Suprapubic skin (tissue), 4 donors: ENCODE data around the gene ADM2. TPM values are rescaled to one million over a fixed set of nuclear protein-coding genes. Genes with fewer than 3 reads are reported as not detected.

ENCODE experiments used
- DNase-seq, 2 donors: peaks; one replicate each; pipeline ENCODE4 v3.0.0-alpha.2; 2019; ENCODE audit warnings: low spot score in 2 of 2
- H3K27ac ChIP-seq: fragments of 200-600 bp; sonication (generic); one replicate; pipeline ENCODE4 v1.5.1; 2019
- H3K27me3 ChIP-seq: fragments of 200-600 bp; sonication (generic); one replicate; pipeline ENCODE4 v1.5.1; 2019
- H3K36me3 ChIP-seq: fragments of 200-600 bp; sonication (generic); one replicate; pipeline ENCODE4 v1.5.1; 2019
- H3K4me1 ChIP-seq: fragments of 200-600 bp; sonication (generic); one replicate; pipeline ENCODE4 v1.5.1; 2019
- H3K4me3 ChIP-seq: fragments of 200-600 bp; sonication (generic); one replicate; pipeline ENCODE4 v1.5.1; 2019; ENCODE audit warnings: mild to moderate bottlenecking
- H3K9me3 ChIP-seq: fragments of 200-600 bp; sonication (generic); one replicate; pipeline ENCODE4 v1.5.1; 2019
- EP300 ChIP-seq: sonication (generic); formaldehyde crosslinking; IDR thresholded peaks from one replicate; pipeline ENCODE4 v1.6.1; 2017; ENCODE audit warnings: antibody characterized with exemption
- POLR2A ChIP-seq, 2 donors: fragments of 450-650 bp; IDR thresholded peaks; one replicate each; pipeline ENCODE4 v1.6.1; 2017; ENCODE audit warnings: antibody characterized with exemption in 2 of 2, mild to moderate bottlenecking in 2 of 2, moderate library complexity in 2 of 2
- POLR2AphosphoS5 ChIP-seq, 3 donors: sonication (generic); formaldehyde crosslinking; IDR thresholded peaks; one replicate each; pipeline ENCODE4 v1.6.1; 2017; ENCODE audit warnings: antibody characterized with exemption in 3 of 3
- WGBS: methylation state at CpG from one replicate; pipeline ENCODE4 v1.1.5; 2018; 5-methylcytosine and 5-hydroxymethylcytosine counted together
- total RNA-seq, 4 donors: library from RNA; depleted of rRNA; stranded (reverse); fragments of >200 nt; gene quantifications; one replicate each; pipeline ENCODE4 v1.1.0, GENCODE V29; 2016
- TF ChIP-seq, protein P1 (sequence below), 2 donors: fragments of 200-600 bp in 1 of 2; fragments of 450-650 bp in 1 of 2; sonication (generic) in 1 of 2; IDR thresholded peaks; one replicate each; pipeline ENCODE4 v1.5.1; 2016 to 2019; ENCODE audit warnings: antibody characterized with exemption in 2 of 2, mild to moderate bottlenecking in 1 of 2, moderate library complexity in 1 of 2

Gene ADM2
- total RNA-seq, 4 donors from 2014 or later: 0.24 to 2.7 (median 0.30) TPM; not detected in 1

DNA sequence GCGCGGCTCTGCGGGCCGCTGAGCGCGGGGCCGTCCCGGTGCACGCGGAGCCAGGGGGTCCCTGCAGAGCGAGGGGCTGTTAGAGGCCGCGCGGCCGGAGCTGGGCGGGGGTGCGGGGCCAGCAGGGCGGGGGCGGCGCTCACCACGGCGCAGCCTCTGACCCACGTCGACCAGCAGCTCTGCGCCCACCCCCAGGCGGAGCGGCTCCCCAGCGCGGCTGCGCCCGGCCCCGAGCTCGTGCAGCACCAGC lies 44.4 kb downstream of the ADM2 start:
- H3K36me3 ChIP-seq: peaks cover 33% of the 10 kb centered on the region
- H3K27me3 ChIP-seq: no peaks in the 10 kb centered on the region
- TF ChIP-seq POLR2A (IDR thresholded peaks at IDR 0.05) (no peak), POLR2AphosphoS5 (IDR thresholded peaks at IDR 0.05) (no peak), EP300 (no peak)
- TF ChIP-seq, protein P1, sequence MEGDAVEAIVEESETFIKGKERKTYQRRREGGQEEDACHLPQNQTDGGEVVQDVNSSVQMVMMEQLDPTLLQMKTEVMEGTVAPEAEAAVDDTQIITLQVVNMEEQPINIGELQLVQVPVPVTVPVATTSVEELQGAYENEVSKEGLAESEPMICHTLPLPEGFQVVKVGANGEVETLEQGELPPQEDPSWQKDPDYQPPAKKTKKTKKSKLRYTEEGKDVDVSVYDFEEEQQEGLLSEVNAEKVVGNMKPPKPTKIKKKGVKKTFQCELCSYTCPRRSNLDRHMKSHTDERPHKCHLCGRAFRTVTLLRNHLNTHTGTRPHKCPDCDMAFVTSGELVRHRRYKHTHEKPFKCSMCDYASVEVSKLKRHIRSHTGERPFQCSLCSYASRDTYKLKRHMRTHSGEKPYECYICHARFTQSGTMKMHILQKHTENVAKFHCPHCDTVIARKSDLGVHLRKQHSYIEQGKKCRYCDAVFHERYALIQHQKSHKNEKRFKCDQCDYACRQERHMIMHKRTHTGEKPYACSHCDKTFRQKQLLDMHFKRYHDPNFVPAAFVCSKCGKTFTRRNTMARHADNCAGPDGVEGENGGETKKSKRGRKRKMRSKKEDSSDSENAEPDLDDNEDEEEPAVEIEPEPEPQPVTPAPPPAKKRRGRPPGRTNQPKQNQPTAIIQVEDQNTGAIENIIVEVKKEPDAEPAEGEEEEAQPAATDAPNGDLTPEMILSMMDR (IDR thresholded peaks at IDR 0.05): no peak
- peak overlapping the region; percentile 96 for H3K27ac ChIP-seq
- H3K9me3 ChIP-seq: no peaks in the 10 kb centered on the region
- no CpG with 5 or more reads among the region's 33 CpGs for WGBS
- peak overlapping the region; percentile 91 for H3K4me3 ChIP-seq
- peaks cover 58% of the 10 kb centered on the region for H3K4me1 ChIP-seq
- peak in 1 of 2 donors; percentile 91 for DNase-seq

- under 1% methylated on average over 14 of the region's 77 CpGs for WGBS
- H3K27me3 ChIP-seq: no peaks in the 10 kb centered on the region
- H3K36me3 ChIP-seq: peaks cover 28% of the 10 kb centered on the region
- no peaks in the 10 kb centered on the region for H3K9me3 ChIP-seq
- H3K4me3 ChIP-seq: peak overlapping the region; percentile 91
- peaks cover 63% of the 10 kb centered on the region for H3K4me1 ChIP-seq
- DNase-seq: peak in 1 of 2 donors; percentile 92
- TF ChIP-seq, protein P1 (IDR thresholded peaks at IDR 0.05): peak; percentile 32 to 81
- TF ChIP-seq EP300: no peak
- peak in 1 of 2 donors; percentile 20 for TF ChIP-seq POLR2A (IDR thresholded peaks at IDR 0.05)
- no peak for TF ChIP-seq POLR2AphosphoS5 (IDR thresholded peaks at IDR 0.05)
- H3K27ac ChIP-seq: peak overlapping the region; percentile 96
These were observed 44.9 kb downstream of the ADM2 start for GRCh38 chr22:50526108-50526833.

DNA sequence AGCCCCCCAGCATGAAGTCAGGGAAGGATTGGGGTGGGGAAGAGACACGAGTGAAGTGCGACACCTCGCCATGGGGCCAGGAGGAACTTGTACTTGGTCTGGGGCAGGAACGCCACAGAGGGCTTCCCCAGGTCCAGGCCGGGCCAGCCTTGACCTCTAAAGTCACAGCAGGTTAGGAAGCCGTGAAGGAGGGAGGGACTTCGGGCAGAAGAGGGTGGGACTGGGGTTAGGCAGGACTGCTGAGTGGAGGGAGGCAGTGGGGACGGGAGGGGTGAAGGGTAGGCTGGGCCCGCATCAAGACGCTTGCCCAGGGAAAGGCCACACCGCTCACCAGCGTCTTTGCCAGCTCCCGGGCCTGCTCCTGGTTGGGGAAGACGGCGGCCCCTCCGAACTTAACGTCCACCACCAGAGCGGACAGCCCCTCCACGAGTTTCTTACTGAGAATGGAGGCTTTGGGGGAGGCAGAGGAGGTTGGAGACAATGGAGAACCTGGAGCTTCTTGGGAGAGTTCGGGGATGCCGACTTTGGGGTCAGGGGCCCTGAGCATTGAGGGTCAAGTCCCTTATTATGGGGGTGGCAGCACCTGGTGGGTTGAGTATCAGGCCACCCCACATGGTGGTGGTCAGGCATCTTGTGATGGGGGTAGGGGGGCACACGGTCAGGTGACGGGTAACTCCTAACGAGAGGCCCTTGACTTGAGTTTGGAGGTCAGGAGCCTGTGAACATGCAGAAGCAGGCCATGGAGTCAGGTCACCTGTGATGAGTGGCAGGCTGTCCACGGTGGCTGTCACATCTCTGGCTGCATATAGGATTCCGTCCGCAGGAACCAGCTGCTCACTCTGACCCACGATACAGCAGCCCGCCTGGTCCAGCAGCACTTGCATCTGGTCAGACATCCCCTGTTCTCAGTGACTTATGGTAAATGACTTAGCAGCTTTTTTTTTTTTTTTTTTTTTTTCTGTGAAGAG lies 45.8 kb downstream of the ADM2 start:
- Histone ChIP-seq H3K27ac (peak overlapping the region; percentile 96), H3K27me3 (no peaks in the 10 kb centered on the region), H3K4me1 (peaks cover 71% of the 10 kb centered on the region), H3K36me3 (peaks cover 21% of the 10 kb centered on the region), H3K4me3 (peak overlapping the region; percentile 91), H3K9me3 (no peaks in the 10 kb centered on the region)
- TF ChIP-seq, protein P1 (IDR thresholded peaks at IDR 0.05): no peak
- TF ChIP-seq POLR2AphosphoS5 (IDR thresholded peaks at IDR 0.05): no peak
- TF ChIP-seq EP300: no peak
- TF ChIP-seq POLR2A (IDR thresholded peaks at IDR 0.05): no peak
- no peak for DNase-seq
- WGBS: 43% methylated on average over 28 of the region's 29 CpGs

- Histone ChIP-seq H3K4me3 (no peak overlapping the region), H3K27ac (no peak overlapping the region), H3K4me1 (peaks cover 80% of the 10 kb centered on the region), H3K36me3 (peaks cover 11% of the 10 kb centered on the region), H3K27me3 (no peaks in the 10 kb centered on the region), H3K9me3 (no peaks in the 10 kb centered on the region)
- TF ChIP-seq, protein P1 (IDR thresholded peaks at IDR 0.05): no peak
- TF ChIP-seq EP300 (no peak), POLR2AphosphoS5 (IDR thresholded peaks at IDR 0.05) (no peak), POLR2A (IDR thresholded peaks at IDR 0.05) (no peak)
- no peak for DNase-seq
- 93% methylated on average over 18 of the region's 18 CpGs for WGBS
These were observed 46.8 kb downstream of the ADM2 start for GRCh38 chr22:50527921-50528681.
